Lung (tissue), 12 donors: ENCODE data around the gene CDX2. TPM values are rescaled to one million over a fixed set of nuclear protein-coding genes. Genes with fewer than 3 reads are reported as not detected.

ENCODE experiments used
- ATAC-seq: fragments of 200-7000 bp; cut with Tn5 transposase; one replicate; pipeline ENCODE4 v1.9.1; 2020; ENCODE audit warnings: moderate number of reproducible peaks; ENCODE audit not compliant: insufficient read depth, low FRiP score
- DNase-seq, 3 donors: peaks; one replicate each; pipeline ENCODE4 v3.0.0-alpha.2; 2013 to 2017
- H3K27ac ChIP-seq, 2 donors: one replicate each; pipeline ENCODE4 v1.5.1; 2013; ENCODE audit warnings: mild to moderate bottlenecking in 2 of 2, moderate library complexity in 2 of 2, control low read depth in 1 of 2, inconsistent platforms in 1 of 2, low read depth in 1 of 2, low read length in 1 of 2
- H3K27me3 ChIP-seq, 3 donors: one replicate each; pipeline ENCODE4 v1.5.1; 2013; ENCODE audit warnings: low read length in 2 of 3; ENCODE audit not compliant: control insufficient read depth in 3 of 3, insufficient read depth in 3 of 3
- H3K36me3 ChIP-seq, 4 donors: one replicate each; pipeline ENCODE4 v1.5.1; 2013; ENCODE audit warnings: low read length in 4 of 4, mild to moderate bottlenecking in 1 of 4, moderate library complexity in 1 of 4; ENCODE audit not compliant: control insufficient read depth in 4 of 4, insufficient read depth in 4 of 4
- H3K4me1 ChIP-seq, 5 donors: one replicate each; pipeline ENCODE4 v1.5.1; 2013; ENCODE audit warnings: low read length in 5 of 5, mild to moderate bottlenecking in 2 of 5, moderate library complexity in 1 of 5; ENCODE audit not compliant: control insufficient read depth in 5 of 5, insufficient read depth in 5 of 5
- H3K4me3 ChIP-seq: one replicate; pipeline ENCODE4 v1.5.1; 2013; ENCODE audit warnings: mild to moderate bottlenecking, control low read depth, moderate library complexity
- H3K9ac ChIP-seq, 2 donors: one replicate each; pipeline ENCODE4 v1.5.1; 2013; ENCODE audit warnings: low read length in 2 of 2, control low read depth in 1 of 2; ENCODE audit not compliant: insufficient read depth in 1 of 2
- H3K9me3 ChIP-seq, 4 donors: one replicate each; pipeline ENCODE4 v1.5.1; 2013; ENCODE audit warnings: low read length in 3 of 4, mild to moderate bottlenecking in 1 of 4, moderate library complexity in 1 of 4; ENCODE audit not compliant: control insufficient read depth in 4 of 4, insufficient read depth in 3 of 4
- WGBS, 2 donors: extraction: QIAGEN DNeasy Blood & Tissue Kit; methylation state at CpG; one replicate each; pipeline ENCODE4 v1.1.7; 2013; 5-methylcytosine and 5-hydroxymethylcytosine counted together
- polyA plus RNA-seq, 2 donors: library from polyadenylated mRNA; stranded (reverse); fragments of 200-250 nt; gene quantifications; one replicate each; pipeline ENCODE4 v1.2.1, GENCODE V29; 2013
- total RNA-seq, 2 donors: library from RNA; depleted of rRNA in 1 of 2; stranded (reverse); fragments of >200 nt in 1 of 2; gene quantifications; one replicate each; pipeline ENCODE4 v1.2.1, GENCODE V29; 2014 to 2021
- TF ChIP-seq, protein P1 (sequence below): IDR thresholded peaks from 2 replicates; pipeline ENCODE4 v1.5.1; 2012; ENCODE audit warnings: mild to moderate bottlenecking; ENCODE audit errors: control extremely low read depth, extremely low read depth
- donor health status: control.
- donor health status: control.
- donor health status: Bipolar disorder and iron deficiency.
- donor health status: healthy.
- donor health status: DM: yes; HTN: yes; CAD: no.

CDX2 gene
- total and polyA plus RNA-seq, 4 donors = 0.12 TPM; not detected in 3

DNA sequence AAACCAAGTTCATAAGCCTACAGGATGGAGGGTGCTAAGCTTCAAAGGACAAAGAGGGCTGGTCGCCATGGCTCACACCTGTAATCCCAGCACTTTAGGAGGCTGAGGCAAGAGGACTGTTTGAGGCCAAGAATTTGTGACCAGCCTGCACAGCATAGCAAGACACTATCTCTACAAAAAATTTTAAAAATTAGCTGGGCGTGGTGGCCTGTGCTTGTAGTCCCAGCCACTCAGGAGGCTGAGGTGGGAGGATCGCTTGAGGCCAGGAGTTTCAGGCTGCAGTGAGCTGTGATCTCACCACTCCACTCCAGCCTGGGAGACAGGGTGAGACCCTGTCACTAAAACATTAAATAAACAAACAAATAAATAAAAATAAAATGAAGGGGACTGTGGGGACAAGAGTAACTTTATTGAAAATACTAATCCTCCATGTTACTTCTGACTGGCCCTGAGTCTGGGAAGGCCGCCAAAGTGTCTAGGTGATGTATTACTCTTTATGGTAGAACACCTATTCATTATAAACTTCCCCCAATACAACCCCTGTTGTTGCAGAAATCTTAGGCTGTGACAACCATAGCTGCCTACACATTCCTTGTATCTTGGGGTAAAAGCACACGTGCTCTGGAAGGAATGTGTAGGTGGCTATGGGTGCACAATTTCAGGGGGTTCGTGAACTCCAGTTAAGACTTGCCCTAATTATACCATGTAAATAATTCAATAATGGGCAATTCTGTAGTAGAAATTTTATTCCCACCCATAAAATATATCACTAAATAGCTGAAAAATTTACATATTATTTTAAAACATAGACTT, 34.0 kb upstream of the CDX2 start:
- no peak for ATAC-seq
- H3K4me3 ChIP-seq = no peak overlapping the region
- TF ChIP-seq, protein P1, sequence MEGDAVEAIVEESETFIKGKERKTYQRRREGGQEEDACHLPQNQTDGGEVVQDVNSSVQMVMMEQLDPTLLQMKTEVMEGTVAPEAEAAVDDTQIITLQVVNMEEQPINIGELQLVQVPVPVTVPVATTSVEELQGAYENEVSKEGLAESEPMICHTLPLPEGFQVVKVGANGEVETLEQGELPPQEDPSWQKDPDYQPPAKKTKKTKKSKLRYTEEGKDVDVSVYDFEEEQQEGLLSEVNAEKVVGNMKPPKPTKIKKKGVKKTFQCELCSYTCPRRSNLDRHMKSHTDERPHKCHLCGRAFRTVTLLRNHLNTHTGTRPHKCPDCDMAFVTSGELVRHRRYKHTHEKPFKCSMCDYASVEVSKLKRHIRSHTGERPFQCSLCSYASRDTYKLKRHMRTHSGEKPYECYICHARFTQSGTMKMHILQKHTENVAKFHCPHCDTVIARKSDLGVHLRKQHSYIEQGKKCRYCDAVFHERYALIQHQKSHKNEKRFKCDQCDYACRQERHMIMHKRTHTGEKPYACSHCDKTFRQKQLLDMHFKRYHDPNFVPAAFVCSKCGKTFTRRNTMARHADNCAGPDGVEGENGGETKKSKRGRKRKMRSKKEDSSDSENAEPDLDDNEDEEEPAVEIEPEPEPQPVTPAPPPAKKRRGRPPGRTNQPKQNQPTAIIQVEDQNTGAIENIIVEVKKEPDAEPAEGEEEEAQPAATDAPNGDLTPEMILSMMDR = no peak
- H3K9ac ChIP-seq = no peak overlapping the region
- H3K27ac ChIP-seq = no peak overlapping the region
- peaks cover 0 to 3% (median 0%) of the 10 kb centered on the region in 4 donors for H3K9me3 ChIP-seq
- no peaks in the 10 kb centered on the region for H3K36me3 ChIP-seq
- WGBS, 2 donors = 79 to 88% methylated on average over 6 of the region's 6 CpGs
- DNase-seq = no peak
- no peaks in the 10 kb centered on the region for H3K4me1 ChIP-seq
- H3K27me3 ChIP-seq = no peaks in the 10 kb centered on the region

DNA sequence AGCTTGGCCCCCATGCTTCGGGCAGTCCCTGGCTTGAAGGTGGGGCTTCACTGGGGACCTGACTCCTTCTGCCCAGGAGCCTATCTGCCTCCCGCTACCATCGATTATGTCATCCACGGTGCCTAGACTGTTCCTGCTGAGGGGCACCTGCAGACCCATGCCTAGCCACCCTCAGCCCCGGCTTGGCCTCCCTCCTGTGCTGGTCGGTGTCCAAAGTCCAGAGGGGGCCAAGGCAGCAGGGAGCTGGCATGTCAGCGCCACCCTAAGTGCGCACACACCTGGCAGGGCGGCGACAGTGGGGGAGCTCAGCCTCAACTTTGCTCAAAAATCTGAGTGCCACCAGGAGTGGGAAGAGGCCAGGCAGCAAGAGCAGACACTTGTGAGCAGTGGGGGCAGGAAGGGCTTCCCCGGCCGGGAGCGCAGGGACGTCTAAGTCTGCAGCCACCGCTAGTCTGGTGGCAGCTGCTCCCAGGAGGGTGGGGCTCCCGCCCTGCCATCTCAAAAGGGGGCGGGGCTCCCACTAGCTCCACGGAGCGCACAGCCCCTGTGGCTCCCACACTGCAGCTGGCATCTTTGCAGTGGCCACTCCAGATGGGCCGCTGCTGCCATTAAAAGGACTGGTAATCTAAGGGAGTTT, 32.8 kb upstream of the CDX2 start:
- Histone ChIP-seq H3K27ac (no peak overlapping the region), H3K9me3 (peaks cover 0 to 3% (median 0%) of the 10 kb centered on the region in 4 donors), H3K36me3 (no peaks in the 10 kb centered on the region), H3K27me3 (no peaks in the 10 kb centered on the region), H3K4me3 (no peak overlapping the region), H3K4me1 (no peaks in the 10 kb centered on the region), H3K9ac (no peak overlapping the region)
- 81 to 86% methylated on average over 20 of the region's 20 CpGs for WGBS, 2 donors
- no peak for DNase-seq
- TF ChIP-seq, protein P1 = no peak
- no peak for ATAC-seq

DNA sequence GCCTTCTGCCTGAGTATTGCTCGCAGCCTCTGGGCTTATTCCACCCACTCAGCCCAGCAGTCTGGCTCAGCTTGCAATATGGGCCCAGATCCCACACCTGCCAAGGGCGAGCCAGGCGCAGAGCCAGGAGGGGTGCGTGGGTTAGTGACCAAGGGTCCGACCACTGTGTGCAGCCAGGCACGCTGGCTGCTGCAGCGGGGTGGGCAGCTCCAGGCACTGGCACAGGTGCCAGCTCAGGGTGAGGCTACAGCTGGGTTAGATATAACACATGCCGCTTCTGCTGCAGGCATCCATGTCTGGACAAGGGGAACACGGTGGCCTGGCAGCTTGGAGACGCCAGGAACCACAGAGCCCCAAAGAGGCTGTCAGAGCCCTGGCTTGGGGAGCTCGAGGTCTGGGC, 31.9 kb upstream of the CDX2 start:
- DNase-seq = no peak
- ATAC-seq = no peak
- no peaks in the 10 kb centered on the region for H3K27me3 ChIP-seq
- TF ChIP-seq, protein P1 = no peak
- H3K9me3 ChIP-seq = peaks cover 0 to 3% (median 0%) of the 10 kb centered on the region in 4 donors
- no peaks in the 10 kb centered on the region for H3K36me3 ChIP-seq
- H3K9ac ChIP-seq = no peak overlapping the region
- no peaks in the 10 kb centered on the region for H3K4me1 ChIP-seq
- 87 to 92% methylated on average over 11 of the region's 11 CpGs for WGBS, 2 donors
- no peak overlapping the region for H3K27ac ChIP-seq
- no peak overlapping the region for H3K4me3 ChIP-seq
